DMS79 treated with DMSO at 0.1 percent for 48 hours (cell line): ENCODE results near the gene WNK1.
"Not testable (repeated sequence)": the region's sequence is repeated elsewhere in the genome, so short reads cannot be mapped to it uniquely, and the experiment has no call there.

Experiments
- DNase-seq: peaks from one replicate; lab custom pipeline; 2025; lab: John Stamatoyannopoulos, UW

Gene WNK1

GRCh38 chr12:749751-750270 is 2.6 kb upstream of the WNK1 start:
- DNase-seq, result peak; percentile 13

DNA sequence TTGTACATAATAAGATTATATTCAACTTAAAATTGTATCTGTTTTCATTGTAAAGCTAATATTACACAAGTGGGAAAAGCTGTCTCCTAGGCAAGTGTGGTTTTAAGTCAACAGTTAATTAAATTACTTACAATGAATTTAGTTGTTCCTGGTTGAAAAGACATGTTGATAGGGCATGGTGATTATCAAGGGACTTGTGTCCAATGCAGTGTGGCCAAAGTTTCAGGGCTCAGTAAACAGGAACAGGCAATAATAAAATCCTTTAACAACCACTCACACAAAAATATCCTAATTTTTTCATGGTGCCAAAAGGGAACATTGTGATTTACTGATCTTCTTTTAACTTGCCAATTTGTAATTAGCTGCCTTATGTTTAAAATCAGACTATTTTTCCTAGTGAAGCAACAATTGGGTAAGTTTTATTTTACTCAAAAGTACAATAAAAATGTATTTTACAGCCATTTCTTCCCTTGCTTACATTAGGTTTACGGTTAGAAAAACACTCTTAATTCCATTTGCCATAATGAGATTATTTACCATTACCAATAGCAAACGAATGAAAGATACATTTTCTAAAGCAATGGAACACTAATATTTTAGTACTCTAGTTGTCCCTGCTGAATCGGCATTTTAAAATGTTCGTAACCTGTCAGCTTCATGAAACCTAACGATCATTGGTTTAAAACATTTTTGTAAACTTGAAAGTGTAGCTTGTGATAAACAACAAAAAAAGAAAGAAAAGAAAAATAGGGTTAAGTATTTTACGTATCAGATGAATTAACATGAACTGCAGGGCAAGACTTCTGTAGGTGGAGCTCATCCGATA is 1.8 kb upstream of the WNK1 start:
- no peak for DNase-seq

DNA sequence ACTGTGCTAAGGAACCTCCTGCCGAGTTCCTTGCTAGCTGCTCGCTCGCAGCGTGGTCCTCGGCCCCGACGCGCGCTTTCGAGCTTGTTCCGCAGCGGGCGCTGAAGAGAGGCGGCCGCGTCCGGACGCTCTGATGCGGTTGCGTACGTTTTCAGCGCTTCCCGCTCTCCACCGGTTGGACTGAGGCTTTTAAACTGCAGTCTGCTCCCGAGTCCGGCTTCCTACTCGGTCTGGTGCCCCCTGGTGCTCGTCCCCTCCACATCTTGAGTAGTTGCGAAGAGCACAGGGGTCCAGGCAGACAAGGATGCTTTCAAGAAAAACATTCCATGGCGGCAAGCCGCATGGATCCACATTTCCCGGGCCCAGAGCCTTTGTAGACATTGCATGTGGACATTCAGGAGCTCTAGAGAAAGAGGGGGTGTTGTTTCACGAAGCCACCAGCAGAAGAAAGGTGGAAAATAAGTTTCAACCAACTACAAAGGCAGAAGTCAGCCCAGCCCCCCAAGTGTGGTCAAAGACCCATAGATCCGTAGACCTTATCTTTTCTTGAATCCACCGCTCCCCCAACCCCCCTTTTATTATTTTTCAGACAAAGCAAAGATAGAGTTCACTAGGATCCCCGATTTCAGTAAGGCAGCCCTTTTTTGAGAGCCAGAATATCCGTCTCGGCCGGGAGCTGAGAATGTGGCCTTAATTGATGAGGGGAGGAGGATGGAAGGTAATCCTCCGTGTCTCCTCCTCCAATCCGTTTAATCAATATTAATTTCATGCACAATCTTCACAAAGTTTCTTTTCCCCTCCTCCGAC is 984 bp upstream of the WNK1 start:
- DNase-seq, result peak; percentile 94

DNA sequence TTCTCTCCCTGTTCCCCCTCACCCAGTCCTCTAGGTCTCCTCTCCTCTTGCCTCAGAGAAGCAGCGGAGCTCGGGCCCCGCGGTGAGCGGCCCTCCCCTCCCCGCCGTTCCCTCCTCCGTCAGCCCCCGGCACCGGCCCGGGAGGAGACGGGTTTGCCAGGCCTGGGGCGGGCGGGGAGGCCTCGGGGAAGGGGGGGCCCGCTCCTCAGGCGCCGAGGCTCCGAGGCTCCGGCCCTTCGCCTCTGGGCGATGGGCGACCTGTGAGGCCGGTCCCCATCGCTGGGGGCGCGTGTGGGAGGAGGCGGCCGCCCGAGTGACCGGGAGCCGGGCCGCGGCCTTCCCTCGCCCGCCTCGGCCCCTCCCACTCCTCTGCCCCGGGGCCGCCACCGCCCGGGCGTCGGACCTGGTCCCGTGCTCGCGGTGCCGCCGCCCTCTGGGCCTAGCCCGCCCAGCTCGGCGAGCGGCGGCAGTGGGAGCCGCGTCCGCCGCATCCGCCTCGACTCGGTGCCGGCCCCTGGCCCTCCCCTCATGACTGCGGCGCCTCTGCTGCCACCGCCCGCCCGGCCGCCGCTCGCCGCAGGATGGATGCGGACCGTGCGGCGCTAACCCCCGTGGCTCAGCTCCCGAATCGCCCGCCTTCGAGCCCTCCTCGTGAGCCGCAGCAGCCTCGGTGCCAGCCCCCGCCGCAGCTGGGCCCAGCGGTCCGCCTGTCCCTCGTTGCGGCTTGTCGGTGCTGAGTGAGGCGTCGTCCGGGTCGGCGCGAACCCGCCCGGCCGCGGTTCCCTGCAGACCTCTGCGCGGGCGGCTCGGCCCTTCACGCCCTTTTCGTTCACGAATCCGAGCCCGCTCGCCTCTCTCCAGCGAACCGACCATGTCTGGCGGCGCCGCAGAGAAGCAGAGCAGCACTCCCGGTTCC is 574 bp downstream of the WNK1 start:
- DNase-seq, result no peak

DNA sequence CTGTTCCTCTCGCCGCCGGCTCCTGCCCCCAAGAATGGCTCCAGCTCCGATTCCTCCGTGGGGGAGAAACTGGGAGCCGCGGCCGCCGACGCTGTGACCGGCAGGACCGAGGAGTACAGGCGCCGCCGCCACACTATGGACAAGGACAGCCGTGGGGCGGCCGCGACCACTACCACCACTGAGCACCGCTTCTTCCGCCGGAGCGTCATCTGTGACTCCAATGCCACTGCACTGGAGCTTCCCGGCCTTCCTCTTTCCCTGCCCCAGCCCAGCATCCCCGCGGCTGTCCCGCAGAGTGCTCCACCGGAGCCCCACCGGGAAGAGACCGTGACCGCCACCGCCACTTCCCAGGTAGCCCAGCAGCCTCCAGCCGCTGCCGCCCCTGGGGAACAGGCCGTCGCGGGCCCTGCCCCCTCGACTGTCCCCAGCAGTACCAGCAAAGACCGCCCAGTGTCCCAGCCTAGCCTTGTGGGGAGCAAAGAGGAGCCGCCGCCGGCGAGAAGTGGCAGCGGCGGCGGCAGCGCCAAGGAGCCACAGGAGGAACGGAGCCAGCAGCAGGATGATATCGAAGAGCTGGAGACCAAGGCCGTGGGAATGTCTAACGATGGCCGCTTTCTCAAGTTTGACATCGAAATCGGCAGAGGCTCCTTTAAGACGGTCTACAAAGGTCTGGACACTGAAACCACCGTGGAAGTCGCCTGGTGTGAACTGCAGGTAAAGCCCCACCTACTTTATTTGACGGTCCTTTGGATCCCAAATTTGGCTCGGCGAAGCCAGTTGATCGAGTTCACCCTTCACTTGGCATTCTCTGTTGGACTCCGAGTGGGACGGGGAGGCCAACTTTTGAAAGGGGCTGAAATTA is 1.5 kb downstream of the WNK1 start:
- peak; percentile 33 for DNase-seq

GRCh38 chr12:754473-754820 is 2.1 kb downstream of the WNK1 start:
- DNase-seq, result peak; percentile 19

GRCh38 chr12:754851-755562 is 2.6 kb downstream of the WNK1 start:
- DNase-seq, result peak; percentile 21

DNA sequence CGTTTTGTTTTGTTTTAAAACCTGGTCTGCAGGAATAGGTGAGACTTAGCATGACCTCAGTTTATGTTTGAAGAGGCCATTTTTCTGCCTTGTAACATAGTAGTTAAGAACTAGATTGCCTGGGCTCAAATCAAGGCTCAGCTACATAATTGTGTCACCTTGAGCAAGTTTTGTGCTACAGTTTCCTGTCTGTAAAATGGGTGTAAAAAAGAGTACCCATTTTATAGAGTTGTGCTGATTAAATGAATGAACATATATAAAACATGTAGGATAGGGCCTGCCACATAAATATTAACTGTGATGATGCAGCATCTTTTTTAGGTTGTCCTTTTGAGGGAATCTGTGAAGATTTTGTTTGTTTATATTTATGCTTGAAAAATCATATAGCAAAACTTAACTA is 7.2 kb downstream of the WNK1 start:
- DNase-seq, result no peak

GRCh38 chr12:761256-761655 is 8.9 kb downstream of the WNK1 start:
- DNase-seq, result no peak

DNA sequence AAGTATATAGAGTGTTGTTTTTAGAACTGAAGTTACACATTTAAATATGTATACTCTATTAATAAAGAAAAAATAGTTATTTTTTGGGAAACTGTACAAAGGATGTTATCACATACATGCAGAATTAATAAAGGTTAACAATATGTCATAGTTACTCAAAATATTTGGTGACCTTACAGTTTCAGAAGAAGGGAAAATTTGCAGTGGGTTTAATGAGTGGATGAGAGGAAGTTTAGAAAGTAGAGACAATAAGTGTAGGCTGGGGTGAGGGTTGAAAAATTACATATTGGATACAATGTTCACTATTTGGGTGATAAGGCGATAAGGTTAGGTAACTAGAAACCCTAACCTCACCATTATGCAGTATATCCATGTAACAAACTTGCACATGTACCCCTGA is 13.5 kb downstream of the WNK1 start:
- DNase-seq, result no peak

GRCh38 chr12:768434-768833 is 16.1 kb downstream of the WNK1 start:
- no peak for DNase-seq

GRCh38 chr12:770479-770878 is 18.1 kb downstream of the WNK1 start:
- DNase-seq, result no peak

- DNase-seq, result no peak
Observed at GRCh38 chr12:772056-772697, 19.8 kb downstream of the WNK1 start.

- DNase-seq, result no peak
Observed at GRCh38 chr12:774051-774614, 21.8 kb downstream of the WNK1 start.

- not testable (repeated sequence) for DNase-seq
Observed at GRCh38 chr12:775973-776771, 23.8 kb downstream of the WNK1 start.

- not testable (repeated sequence) for DNase-seq
Observed at GRCh38 chr12:776772-777373, 24.5 kb downstream of the WNK1 start.

GRCh38 chr12:777550-778047 is 25.2 kb downstream of the WNK1 start:
- no peak for DNase-seq

- no peak for DNase-seq
Observed at GRCh38 chr12:778615-779014, 26.2 kb downstream of the WNK1 start.
